Smooth muscle cell (in vitro differentiated cells): ENCODE results near the gene KMT5B. TPM values are rescaled to one million over a fixed set of nuclear protein-coding genes. Genes with fewer than 3 reads are reported as not detected.
A peak's percentile ranks its signal among the peaks of the same experiment; 100 is the strongest.

Source experiments
- DNase-seq: peaks from one replicate; lab custom pipeline; 2025; ENCODE audit not compliant: unreplicated experiment; lab: John Stamatoyannopoulos, UW
- H2AFZ ChIP-seq: fragments of 200-600 bp; sonication (generic); 2 replicates; pipeline ENCODE4 v1.6.0; 2016; ENCODE audit warnings: antibody characterized with exemption, low read depth, mild to moderate bottlenecking
- H3F3A ChIP-seq: fragments of 200-600 bp; sonication (generic); 2 replicates; pipeline ENCODE4 v1.6.0; 2017; ENCODE audit warnings: antibody characterized with exemption, low read depth
- H3K27ac ChIP-seq: fragments of 200-600 bp; sonication (generic); 2 replicates; pipeline ENCODE4 v1.5.1; 2016; ENCODE audit warnings: low read depth, mild to moderate bottlenecking
- H3K27me3 ChIP-seq: fragments of 200-600 bp; sonication (generic); 2 replicates; pipeline ENCODE4 v1.6.1; 2016; ENCODE audit warnings: low read depth, mild to moderate bottlenecking
- H3K36me3 ChIP-seq: fragments of 200-600 bp; sonication (generic); 2 replicates; pipeline ENCODE4 v1.5.1; 2016; ENCODE audit warnings: low read depth
- H3K4me1 ChIP-seq: fragments of 200-600 bp; sonication (generic); 2 replicates; pipeline ENCODE4 v1.5.1; 2016; ENCODE audit warnings: low read depth
- H3K4me2 ChIP-seq: fragments of 200-600 bp; sonication (generic); 2 replicates; pipeline ENCODE4 v1.6.0; 2016; ENCODE audit warnings: mild to moderate bottlenecking
- H3K4me3 ChIP-seq: fragments of 200-600 bp; sonication (generic); 2 replicates; pipeline ENCODE4 v1.5.1; 2016; ENCODE audit warnings: mild to moderate bottlenecking
- H3K79me2 ChIP-seq: fragments of 200-600 bp; sonication (generic); 2 replicates; pipeline ENCODE4 v1.6.0; 2016; ENCODE audit warnings: low read depth, mild to moderate bottlenecking
- H3K9ac ChIP-seq: fragments of 200-600 bp; sonication (generic); 2 replicates; pipeline ENCODE4 v1.6.0; 2016; ENCODE audit warnings: low read depth
- H3K9me3 ChIP-seq: fragments of 200-600 bp; sonication (generic); replicated peaks from 2 replicates; pipeline ENCODE4 v1.5.1; 2016; ENCODE audit warnings: low read depth
- H4K20me1 ChIP-seq: fragments of 200-600 bp; sonication (generic); 2 replicates; pipeline ENCODE4 v1.6.0; 2016; ENCODE audit warnings: low read depth
- CTCF ChIP-seq: fragments of 200-600 bp; sonication (generic); IDR thresholded peaks from 2 replicates; pipeline ENCODE4 v1.5.1; 2017; ENCODE audit warnings: borderline replicate concordance, mild to moderate bottlenecking, antibody characterized with exemption; ENCODE audit not compliant: insufficient read depth, poor library complexity, severe bottlenecking
- WGBS: methylation state at CpG from one replicate; pipeline ENCODE4 v1.1.7; 2016; ENCODE audit warnings: low lambda C conversion rate; 5-methylcytosine and 5-hydroxymethylcytosine counted together
- polyA plus RNA-seq: library from polyadenylated mRNA; unstranded; fragments of >200 nt; fragmentation: Nextera tagmentation; extraction: Ambion mirVana; gene quantifications from 2 replicates; pipeline ENCODE4 v1.2.1, GENCODE V29; 2016
- total RNA-seq: library from RNA; depleted of rRNA; stranded (reverse); fragments of >200 nt; gene quantifications from 2 replicates; pipeline ENCODE4 v1.2.3, GENCODE V29; 2014

Gene KMT5B
- total and polyA plus RNA-seq, 2 experiments from 2014 or later: 32.1 to 35.0 TPM

- peaks cover 100% of the 10 kb centered on the region for H3K79me2 ChIP-seq
- TF ChIP-seq CTCF: no peak
- H3K27ac ChIP-seq: no peak overlapping the region
- no peak overlapping the region for H3K9ac ChIP-seq
- H4K20me1 ChIP-seq: peaks cover 100% of the 10 kb centered on the region
- H3K4me3 ChIP-seq: no peak overlapping the region
- no peaks in the 10 kb centered on the region for H3K4me1 ChIP-seq
- H3K27me3 ChIP-seq: no peaks in the 10 kb centered on the region
- DNase-seq: no peak
- no peaks in the 10 kb centered on the region for H3K9me3 ChIP-seq
- H2AFZ ChIP-seq: no peak overlapping the region
- H3K36me3 ChIP-seq: no peaks in the 10 kb centered on the region
- H3K4me2 ChIP-seq: no peak overlapping the region
- WGBS: 89% methylated on average over 5 of the region's 5 CpGs
- peaks cover 9% of the 10 kb centered on the region for H3F3A ChIP-seq
Measured at GRCh38 chr11:68193018-68193417, 20.1 kb downstream of the KMT5B start.

DNA sequence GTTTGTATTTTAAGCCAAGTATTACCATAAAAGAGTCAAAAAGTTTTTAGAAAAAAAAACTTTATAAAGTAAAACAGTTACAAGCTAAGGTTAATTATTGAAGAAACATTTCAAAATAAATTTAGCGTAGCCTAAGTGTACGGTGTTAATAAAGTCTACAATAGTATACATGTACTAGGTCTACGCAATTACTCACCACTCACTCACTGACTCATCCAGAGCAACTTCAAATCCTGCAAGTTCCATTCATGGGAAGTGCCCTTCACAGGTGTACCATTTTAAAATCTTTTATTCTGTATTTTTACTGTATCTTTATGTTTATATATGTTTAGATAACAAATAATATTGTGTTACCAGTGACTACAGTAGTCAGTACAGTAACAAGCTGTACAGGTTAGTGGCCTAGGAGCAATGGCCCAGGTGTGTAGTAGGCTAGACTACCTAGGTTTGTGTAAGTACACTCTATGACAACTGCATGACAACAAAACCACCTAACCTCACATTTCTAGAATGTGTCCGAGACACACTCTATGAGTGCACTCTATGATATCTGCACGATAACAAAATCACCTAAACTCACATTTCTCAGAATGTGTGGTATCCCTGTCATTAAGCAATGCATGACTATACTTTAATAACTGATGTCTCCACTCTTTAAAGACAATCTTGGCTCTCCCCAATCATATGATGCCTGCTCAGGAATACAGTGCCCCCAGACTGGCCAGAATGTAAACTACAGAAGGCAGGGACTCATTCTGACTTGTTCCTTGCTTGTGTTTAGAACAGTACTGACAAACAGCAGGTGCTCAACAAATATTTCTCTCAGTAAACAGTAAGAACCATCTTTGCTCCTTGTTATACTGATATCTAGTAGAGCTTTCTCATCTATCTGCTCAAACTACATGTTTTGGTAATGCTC, 21.2 kb downstream of the KMT5B start:
- Histone ChIP-seq H3K27me3 (no peaks in the 10 kb centered on the region), H3K4me3 (no peak overlapping the region), H3K9ac (no peak overlapping the region), H3K36me3 (no peaks in the 10 kb centered on the region), H3K4me2 (no peak overlapping the region), H3K9me3 (no peaks in the 10 kb centered on the region), H4K20me1 (peaks cover 100% of the 10 kb centered on the region), H3F3A (peaks cover 9% of the 10 kb centered on the region), H2AFZ (no peak overlapping the region), H3K4me1 (no peaks in the 10 kb centered on the region), H3K79me2 (peaks cover 98% of the 10 kb centered on the region), H3K27ac (peak overlapping the region; percentile 55)
- 77% methylated on average over 5 of the region's 5 CpGs for WGBS
- DNase-seq: no peak
- no peak for TF ChIP-seq CTCF

DNA sequence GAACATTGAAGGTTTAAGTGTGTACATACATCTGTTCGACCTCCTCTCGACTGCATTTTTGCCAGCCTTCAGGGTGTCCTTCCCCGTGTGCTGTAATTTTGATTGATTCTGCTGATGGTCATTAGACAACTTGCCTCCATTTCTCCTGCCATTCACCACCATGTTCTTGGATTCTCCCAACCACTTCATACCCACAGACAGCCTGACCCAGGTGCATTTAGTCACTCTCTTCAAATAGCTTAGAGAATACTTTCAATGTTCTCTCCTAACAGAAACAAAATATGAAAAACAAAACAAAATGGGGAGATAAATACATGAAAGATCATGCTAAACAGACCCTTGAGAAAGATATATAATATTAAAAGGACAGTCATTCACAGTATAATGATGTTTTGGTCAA, 23.2 kb downstream of the KMT5B start:
- Histone ChIP-seq H3K4me2 (no peak overlapping the region), H3K9me3 (no peaks in the 10 kb centered on the region), H3K9ac (no peak overlapping the region), H3F3A (peaks cover 9% of the 10 kb centered on the region), H3K4me1 (no peaks in the 10 kb centered on the region), H3K36me3 (no peaks in the 10 kb centered on the region), H3K27ac (no peak overlapping the region), H3K4me3 (no peak overlapping the region), H2AFZ (no peak overlapping the region), H3K27me3 (no peaks in the 10 kb centered on the region), H3K79me2 (peaks cover 86% of the 10 kb centered on the region), H4K20me1 (peaks cover 100% of the 10 kb centered on the region)
- 98% methylated on average over 3 of the region's 3 CpGs for WGBS
- DNase-seq: no peak
- TF ChIP-seq CTCF: no peak
